ENCODE results near the gene CD69.

CD69 gene

DNA sequence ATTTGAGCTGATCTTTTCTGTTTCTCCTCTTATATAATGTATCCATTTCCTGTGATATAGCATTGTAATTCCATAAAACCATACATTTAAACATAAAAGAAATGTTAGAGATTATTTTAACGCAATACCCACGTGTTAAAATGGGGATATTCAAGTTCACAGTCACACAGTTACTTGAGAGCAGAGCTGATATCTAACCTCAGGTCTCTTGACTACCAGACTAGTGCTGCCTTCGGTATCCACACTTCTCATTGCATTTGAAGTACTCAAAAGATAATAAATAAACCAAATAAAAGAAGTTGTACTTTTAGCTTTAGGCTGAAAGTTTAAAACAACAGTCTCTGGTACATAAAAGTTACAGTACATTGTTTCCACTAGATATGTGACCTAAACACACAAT, 30.7 kb downstream of the CD69 start:
- TF ChIP-seq, protein P1, sequence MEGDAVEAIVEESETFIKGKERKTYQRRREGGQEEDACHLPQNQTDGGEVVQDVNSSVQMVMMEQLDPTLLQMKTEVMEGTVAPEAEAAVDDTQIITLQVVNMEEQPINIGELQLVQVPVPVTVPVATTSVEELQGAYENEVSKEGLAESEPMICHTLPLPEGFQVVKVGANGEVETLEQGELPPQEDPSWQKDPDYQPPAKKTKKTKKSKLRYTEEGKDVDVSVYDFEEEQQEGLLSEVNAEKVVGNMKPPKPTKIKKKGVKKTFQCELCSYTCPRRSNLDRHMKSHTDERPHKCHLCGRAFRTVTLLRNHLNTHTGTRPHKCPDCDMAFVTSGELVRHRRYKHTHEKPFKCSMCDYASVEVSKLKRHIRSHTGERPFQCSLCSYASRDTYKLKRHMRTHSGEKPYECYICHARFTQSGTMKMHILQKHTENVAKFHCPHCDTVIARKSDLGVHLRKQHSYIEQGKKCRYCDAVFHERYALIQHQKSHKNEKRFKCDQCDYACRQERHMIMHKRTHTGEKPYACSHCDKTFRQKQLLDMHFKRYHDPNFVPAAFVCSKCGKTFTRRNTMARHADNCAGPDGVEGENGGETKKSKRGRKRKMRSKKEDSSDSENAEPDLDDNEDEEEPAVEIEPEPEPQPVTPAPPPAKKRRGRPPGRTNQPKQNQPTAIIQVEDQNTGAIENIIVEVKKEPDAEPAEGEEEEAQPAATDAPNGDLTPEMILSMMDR (conservative IDR thresholded peaks at IDR 0.05; ENCODE audit: low read depth, low read length) = no peak
- no peak overlapping the region for H3K4me3 ChIP-seq (ENCODE audit: low read length)
- no peak for DNase-seq (ENCODE audit: low read depth)

DNA sequence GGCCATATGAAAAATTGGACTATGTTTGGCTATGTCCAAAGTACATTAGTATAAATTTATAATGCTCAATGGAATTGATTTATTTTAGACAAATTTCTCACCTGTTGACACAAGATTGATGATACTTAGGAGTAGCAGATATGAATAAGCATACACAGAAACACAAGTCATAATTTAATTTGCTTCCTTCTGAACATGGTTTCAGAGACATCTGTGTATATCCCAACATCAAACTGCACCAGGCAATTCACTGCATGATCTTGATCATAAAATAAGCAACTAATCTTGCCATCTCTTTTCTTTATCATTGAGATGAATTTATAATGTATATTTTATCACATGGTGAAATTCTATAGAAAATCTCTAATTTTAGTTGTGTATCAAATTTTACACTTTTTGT, 31.6 kb downstream of the CD69 start:
- no peak for DNase-seq (ENCODE audit: low read depth)
- H3K4me3 ChIP-seq (ENCODE audit: low read length) = no peak overlapping the region
- TF ChIP-seq, protein P1 (conservative IDR thresholded peaks at IDR 0.05; ENCODE audit: low read depth, low read length) = no peak

DNA sequence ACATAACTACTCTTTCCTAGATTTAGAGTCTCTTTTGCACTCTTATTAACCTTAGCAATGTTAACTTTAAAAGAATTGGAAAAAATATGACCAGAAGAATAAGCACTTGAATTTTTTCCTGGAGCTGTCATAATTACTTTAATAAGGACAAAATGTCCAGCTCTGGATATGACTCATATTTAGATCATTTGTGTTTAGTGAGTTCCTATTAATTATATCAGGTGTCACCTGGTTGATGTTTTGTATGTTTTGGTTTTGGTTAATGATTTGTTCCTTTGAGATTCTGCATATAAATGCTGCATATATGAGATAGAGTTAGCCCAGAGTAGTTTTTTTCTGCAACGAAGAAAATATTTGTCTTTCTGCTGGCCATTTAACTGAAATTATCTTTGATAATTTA, 32.9 kb downstream of the CD69 start:
- no peak for DNase-seq (ENCODE audit: low read depth)
- H3K4me3 ChIP-seq (ENCODE audit: low read length) = no peak overlapping the region
- TF ChIP-seq, protein P1 (conservative IDR thresholded peaks at IDR 0.05; ENCODE audit: low read depth, low read length) = no peak

DNA sequence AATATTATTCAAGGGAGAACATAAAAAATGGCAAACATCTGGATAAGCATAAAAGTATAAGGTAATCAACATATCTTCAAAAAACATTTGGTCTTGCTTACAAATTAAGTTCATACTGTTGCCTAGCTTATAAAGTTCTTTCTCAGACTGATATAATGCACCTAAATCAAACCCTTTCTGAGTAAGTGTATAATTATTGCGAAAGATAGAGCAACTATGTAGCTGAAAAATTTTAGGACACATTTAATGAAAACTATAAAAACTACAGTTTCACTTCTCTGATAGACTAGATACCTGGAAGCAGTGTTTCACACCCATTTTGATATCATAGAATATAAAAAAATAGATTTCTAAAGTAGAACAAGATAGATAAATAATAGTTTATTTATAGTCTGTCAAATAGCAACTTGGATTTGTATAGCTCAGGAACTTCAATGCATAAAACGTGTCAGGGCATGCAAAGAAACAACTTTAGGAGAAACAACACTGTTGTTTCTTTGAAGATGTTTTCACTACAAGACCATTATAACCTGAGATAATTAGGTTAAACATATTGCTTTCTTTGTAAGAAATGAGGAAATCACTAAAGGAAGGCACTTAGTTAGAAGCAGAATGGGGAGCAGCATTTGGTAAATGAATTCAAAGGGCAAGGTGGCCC, 35.4 kb downstream of the CD69 start:
- H3K4me3 ChIP-seq (ENCODE audit: low read length) = no peak overlapping the region
- TF ChIP-seq, protein P1 (conservative IDR thresholded peaks at IDR 0.05; ENCODE audit: low read depth, low read length) = no peak
- no peak for DNase-seq (ENCODE audit: low read depth)

DNA sequence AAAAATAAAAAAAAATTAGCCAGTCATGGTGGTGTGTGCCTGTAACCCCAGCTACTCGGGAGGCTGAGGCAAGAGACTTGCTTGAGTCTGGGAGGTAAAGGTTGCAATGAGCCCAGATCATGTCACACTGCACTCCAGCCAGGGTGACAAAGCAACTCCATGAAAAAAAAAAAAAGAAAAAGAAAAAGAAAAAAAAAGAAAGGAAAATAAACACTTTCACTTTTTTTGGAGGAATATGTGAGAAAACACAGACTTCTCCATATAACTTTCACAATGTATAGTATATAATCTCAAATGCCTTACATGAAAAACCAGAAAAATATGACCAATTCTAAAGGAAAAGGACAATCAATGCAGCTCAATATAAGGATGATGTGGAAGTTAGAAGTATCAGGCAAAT, 36.7 kb downstream of the CD69 start:
- no peak overlapping the region for H3K4me3 ChIP-seq (ENCODE audit: low read length)
- TF ChIP-seq, protein P1 (conservative IDR thresholded peaks at IDR 0.05; ENCODE audit: low read depth, low read length) = no peak
- DNase-seq (ENCODE audit: low read depth) = no peak

DNA sequence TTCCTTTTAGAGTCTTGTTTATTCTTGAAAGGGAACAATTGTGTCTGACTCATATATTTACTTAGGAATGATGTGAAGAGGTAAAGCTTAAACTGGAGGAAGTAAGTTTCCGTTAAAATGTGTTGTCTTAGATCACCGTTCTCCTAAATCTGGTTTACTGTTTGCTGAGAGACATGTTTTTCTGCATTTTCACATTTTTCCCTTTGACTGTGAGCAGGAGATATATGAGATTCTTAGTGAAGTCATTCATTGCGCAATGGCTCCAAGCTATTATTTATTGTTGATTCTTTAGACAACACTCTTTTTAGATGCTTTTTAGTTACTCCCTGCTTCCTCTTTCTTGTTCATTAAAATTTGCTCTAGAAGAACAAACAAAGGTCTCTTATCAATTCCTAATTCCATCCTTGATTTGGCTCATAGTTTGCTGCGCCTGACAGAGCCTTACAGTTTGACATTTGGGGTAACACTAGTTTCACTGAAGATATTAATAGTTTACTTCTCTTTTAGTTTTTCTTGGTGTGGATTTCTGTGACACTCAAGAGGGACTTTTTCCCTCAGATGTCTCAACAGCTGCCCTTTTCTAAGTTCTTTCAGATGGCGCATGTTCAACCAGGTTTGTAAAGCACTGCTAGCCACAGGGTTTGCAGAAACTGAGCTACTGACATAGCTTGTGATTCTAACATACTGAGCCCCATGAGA, 39.2 kb downstream of the CD69 start:
- H3K4me3 ChIP-seq (ENCODE audit: low read length) = no peak overlapping the region
- TF ChIP-seq, protein P1 (conservative IDR thresholded peaks at IDR 0.05; ENCODE audit: low read depth, low read length) = no peak
- no peak for DNase-seq (ENCODE audit: low read depth)

DNA sequence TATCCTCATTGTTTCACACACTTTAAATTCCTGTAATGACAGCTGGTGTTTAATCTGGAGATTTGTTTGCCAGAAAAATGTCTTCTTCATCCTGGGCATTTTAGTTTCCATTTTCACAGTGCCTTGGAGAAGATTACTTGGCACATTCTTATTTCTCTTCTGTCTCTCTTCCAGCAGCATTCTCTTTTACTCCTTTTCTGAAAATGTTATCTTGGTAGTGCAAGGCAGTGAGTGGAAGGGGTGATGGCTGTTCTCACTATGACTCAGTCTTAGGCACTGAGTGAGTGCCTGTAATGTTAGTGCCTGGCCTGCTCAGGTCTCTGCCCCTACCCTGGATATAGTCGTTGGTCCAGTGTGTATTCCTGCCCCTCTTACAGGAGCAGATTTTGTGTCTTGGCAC, 40.9 kb downstream of the CD69 start:
- DNase-seq (ENCODE audit: low read depth) = no peak
- H3K4me3 ChIP-seq (ENCODE audit: low read length) = no peak overlapping the region
- TF ChIP-seq, protein P1 (conservative IDR thresholded peaks at IDR 0.05; ENCODE audit: low read depth, low read length) = no peak
